Ascending aorta (tissue), 2 donors: ENCODE data around the gene SNX8. TPM values are rescaled to one million over a fixed set of nuclear protein-coding genes. Genes with fewer than 3 reads are reported as not detected.

Source experiments
- DNase-seq, 2 donors: peaks; one replicate each; pipeline ENCODE4 v3.0.0-alpha.2; 2019; ENCODE audit warnings: low spot score in 2 of 2
- H3K27ac ChIP-seq, 2 donors: fragments of 200-600 bp; sonication (generic); one replicate each; pipeline ENCODE4 v1.5.1; 2016 to 2017; ENCODE audit warnings: mild to moderate bottlenecking in 1 of 2
- H3K27me3 ChIP-seq: fragments of 200-600 bp; sonication (generic); one replicate; pipeline ENCODE4 v1.5.1; 2017
- H3K36me3 ChIP-seq, 2 donors: fragments of 200-600 bp; sonication (generic); one replicate each; pipeline ENCODE4 v1.5.1; 2016
- H3K4me1 ChIP-seq, 2 donors: fragments of 200-600 bp; sonication (generic); one replicate each; pipeline ENCODE4 v1.5.1; 2016 to 2017; ENCODE audit warnings: mild to moderate bottlenecking in 1 of 2
- H3K4me3 ChIP-seq, 2 donors: fragments of 200-600 bp; sonication (generic); one replicate each; pipeline ENCODE4 v1.5.1; 2016 to 2017; ENCODE audit warnings: mild to moderate bottlenecking in 1 of 2
- H3K9me3 ChIP-seq, 2 donors: fragments of 200-600 bp; sonication (generic); one replicate each; pipeline ENCODE4 v1.5.1; 2016
- CTCF ChIP-seq, 3 experiments: fragments of 200-600 bp in 2 of 3; fragments of 450-650 bp in 1 of 3; sonication (generic) in 2 of 3; IDR thresholded peaks; one replicate each; pipeline ENCODE4 v1.5.1; 2016 to 2019; ENCODE audit warnings: antibody characterized with exemption in 3 of 3, mild to moderate bottlenecking in 1 of 3, moderate library complexity in 1 of 3
- intact Hi-C: fragments of 100-400 bp; cut with DNase I; formaldehyde crosslinking; loops from one replicate; pipeline ENCODE4 v1.15.1; 2023
- total RNA-seq: library from RNA; depleted of rRNA; stranded (reverse); fragments of >200 nt; gene quantifications from one replicate; pipeline ENCODE4 v1.1.0, GENCODE V29; 2016

The SNX8 gene
- total RNA-seq, 1 donor from 2014 or later = 12.2 TPM

DNA sequence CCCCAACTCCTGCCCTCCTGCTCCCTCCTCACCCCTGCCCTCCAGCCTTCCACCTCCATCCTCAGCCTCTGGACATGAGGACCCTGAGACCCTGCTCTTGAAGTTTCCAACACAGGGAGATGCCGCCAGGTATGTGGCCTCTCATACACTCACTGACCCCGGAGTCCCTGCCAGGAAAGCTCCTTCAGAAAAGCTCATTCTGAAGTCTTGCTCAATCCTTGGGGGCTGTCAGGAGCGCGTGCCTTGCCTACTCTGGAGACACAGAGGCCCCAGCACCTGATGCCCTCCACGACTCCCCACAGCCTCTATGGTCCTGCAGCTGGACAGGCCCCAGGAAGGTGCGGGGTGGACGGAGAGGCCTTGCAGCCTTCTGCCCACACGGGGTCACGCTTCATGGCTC, 61.2 kb downstream of the SNX8 start:
- Histone ChIP-seq H3K36me3 (peaks cover 9 to 23% of the 10 kb centered on the region in 2 donors), H3K9me3 (no peaks in the 10 kb centered on the region), H3K27me3 (no peaks in the 10 kb centered on the region), H3K4me1 (no peaks in the 10 kb centered on the region), H3K27ac (no peak overlapping the region), H3K4me3 (no peak overlapping the region)
- no peak for DNase-seq
- TF ChIP-seq CTCF (IDR thresholded peaks at IDR 0.05) = no peak
- intact Hi-C loops = no loop called here

DNA sequence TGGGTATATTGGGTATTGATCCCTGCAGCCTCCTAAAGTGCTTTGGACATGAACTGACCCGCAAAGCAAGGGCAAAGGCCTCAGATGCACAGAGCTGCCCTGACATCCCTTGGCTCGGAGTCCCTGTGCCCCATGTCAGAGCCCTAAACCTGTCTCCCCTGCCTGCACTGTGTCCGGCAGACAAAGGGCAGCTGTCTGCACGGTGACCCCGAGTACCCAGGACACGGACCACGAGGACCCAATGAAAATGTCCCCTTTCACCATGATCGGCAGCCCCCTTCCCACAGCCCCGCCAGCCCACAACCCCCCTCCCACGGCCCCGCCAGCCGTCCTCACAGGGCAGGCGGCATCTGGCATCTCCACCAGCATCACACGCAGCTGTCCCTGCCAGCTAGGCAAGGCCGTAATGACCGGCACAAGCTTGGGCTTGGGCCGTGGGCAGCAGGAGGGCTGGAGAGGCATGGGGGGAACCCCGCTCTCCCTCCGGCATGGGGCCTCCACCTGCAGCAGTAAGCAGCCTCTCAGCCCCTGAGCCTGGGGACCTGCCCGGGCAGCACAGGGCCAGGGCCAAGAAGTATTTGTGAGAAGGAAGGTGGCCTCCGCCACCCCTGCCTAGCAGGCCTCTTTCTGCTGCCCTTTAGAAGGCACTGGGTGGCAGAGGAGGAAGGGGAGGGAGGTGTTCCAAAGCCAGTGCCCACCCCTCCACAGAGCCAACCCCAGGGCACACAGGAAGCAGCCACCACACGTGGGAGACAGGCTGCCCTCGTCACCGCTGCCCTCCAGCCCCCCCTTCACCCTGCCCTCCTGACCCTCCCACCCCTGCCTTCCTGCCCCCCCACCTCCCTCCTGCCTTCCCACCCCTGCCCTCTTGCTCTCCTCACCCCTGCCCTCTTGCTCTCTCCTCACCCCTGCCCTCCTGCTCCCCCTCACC, 62.1 kb downstream of the SNX8 start:
- TF ChIP-seq CTCF (IDR thresholded peaks at IDR 0.05) = no peak
- intact Hi-C loops = no loop called here
- H3K36me3 ChIP-seq = peaks cover 9 to 19% of the 10 kb centered on the region in 2 donors
- no peaks in the 10 kb centered on the region for H3K4me1 ChIP-seq
- no peak overlapping the region for H3K27ac ChIP-seq
- no peaks in the 10 kb centered on the region for H3K9me3 ChIP-seq
- no peak overlapping the region for H3K4me3 ChIP-seq
- H3K27me3 ChIP-seq = no peaks in the 10 kb centered on the region
- no peak for DNase-seq

GRCh38 chr7:2251381-2251780, 62.9 kb downstream of the SNX8 start:
- intact Hi-C loops = no loop called here
- no peaks in the 10 kb centered on the region for H3K27me3 ChIP-seq
- no peaks in the 10 kb centered on the region for H3K9me3 ChIP-seq
- H3K27ac ChIP-seq = no peak overlapping the region
- H3K36me3 ChIP-seq = peaks cover 9 to 12% of the 10 kb centered on the region in 2 donors
- no peak overlapping the region for H3K4me3 ChIP-seq
- no peak for TF ChIP-seq CTCF (IDR thresholded peaks at IDR 0.05)
- H3K4me1 ChIP-seq = no peaks in the 10 kb centered on the region
- DNase-seq = no peak

DNA sequence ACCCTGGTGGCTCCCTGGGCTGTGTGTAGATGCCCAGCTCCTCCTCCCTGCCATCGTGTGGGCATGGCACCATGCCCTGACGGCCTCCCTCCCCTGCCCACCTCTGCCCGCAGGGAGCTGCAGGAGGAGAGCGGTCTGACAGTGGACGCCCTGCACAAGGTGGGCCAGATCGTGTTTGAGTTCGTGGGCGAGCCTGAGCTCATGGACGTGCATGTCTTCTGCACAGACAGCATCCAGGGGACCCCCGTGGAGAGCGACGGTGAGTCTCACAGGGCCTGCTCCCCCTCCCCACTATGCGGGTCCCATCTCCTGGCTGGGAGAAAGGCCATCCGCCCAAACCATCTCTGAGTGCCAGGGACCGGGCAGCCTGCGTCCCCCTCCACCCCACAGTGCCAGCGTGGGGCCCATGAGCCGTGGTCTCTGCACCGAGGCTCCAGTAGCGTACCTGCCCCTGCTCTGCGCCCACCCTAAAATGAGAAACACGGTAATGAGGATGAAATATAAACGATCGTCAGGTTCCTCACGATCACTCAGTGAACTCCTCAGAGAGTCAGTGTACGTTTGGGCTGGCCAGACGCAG, 64.4 kb downstream of the SNX8 start:
- DNase-seq = no peak
- TF ChIP-seq CTCF (IDR thresholded peaks at IDR 0.05) = no peak
- Histone ChIP-seq H3K36me3 (peaks cover 4 to 9% of the 10 kb centered on the region in 2 donors), H3K4me1 (no peaks in the 10 kb centered on the region), H3K4me3 (no peak overlapping the region), H3K27me3 (no peaks in the 10 kb centered on the region), H3K9me3 (no peaks in the 10 kb centered on the region), H3K27ac (peak overlapping the region in 1 of 2 donors; percentile 70)
- intact Hi-C loops = no loop called here

DNA sequence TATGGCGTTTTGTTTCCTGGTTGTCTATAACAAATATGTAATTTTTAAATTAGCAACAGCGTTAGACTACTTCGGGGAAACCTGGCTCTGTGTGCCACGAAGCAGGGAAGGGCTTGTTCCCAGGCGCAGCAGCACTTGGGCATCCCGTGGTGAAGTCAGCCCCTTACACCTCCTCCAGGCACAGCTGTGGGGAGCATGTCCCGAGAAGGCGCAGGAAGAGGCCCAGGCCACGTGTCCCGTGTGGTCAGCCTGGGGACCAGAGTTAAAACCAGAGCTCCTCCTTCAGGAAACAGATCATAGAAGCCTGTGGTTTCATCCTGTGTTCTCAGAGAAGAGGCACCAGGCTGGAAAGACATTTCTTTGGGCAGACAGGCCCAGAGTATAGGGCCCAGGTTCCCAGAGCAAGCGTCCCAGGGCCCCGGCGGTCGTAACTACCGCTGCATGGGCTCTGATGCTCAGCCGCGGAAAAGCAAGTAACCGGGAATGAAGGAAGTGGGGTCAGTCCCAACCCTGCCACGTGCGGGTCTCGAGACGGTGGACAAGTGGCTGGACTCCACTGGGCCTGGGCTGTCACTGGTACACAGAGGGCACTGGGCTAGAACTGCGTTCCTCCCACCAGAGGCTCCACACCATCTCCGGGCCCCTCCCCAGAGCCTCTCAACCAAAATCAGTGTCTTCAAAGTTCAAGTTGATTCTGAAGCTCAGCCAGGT, 65.1 kb downstream of the SNX8 start:
- H3K9me3 ChIP-seq = no peaks in the 10 kb centered on the region
- DNase-seq = peak; percentile 27 to 78
- no peaks in the 10 kb centered on the region for H3K27me3 ChIP-seq
- H3K4me3 ChIP-seq = no peak overlapping the region
- no peak for TF ChIP-seq CTCF (IDR thresholded peaks at IDR 0.05)
- H3K36me3 ChIP-seq = peaks cover 0 to 5% of the 10 kb centered on the region in 2 donors
- intact Hi-C loops = no loop called here
- no peaks in the 10 kb centered on the region for H3K4me1 ChIP-seq
- H3K27ac ChIP-seq = peak overlapping the region; percentile 32 to 70
